Activated CD8-positive, alpha-beta memory T cell treated with anti-CD3 and anti-CD28 coated beads, Interleukin-2, amount 50 U/mL, for 24 hours (primary cell): ENCODE measurements around the gene PPFIA4.

ENCODE experiments used
- DNase-seq: peaks from one replicate; pipeline ENCODE4 v3.0.0-alpha.2; 2020; ENCODE audit errors: extremely low read depth

Gene PPFIA4

DNA sequence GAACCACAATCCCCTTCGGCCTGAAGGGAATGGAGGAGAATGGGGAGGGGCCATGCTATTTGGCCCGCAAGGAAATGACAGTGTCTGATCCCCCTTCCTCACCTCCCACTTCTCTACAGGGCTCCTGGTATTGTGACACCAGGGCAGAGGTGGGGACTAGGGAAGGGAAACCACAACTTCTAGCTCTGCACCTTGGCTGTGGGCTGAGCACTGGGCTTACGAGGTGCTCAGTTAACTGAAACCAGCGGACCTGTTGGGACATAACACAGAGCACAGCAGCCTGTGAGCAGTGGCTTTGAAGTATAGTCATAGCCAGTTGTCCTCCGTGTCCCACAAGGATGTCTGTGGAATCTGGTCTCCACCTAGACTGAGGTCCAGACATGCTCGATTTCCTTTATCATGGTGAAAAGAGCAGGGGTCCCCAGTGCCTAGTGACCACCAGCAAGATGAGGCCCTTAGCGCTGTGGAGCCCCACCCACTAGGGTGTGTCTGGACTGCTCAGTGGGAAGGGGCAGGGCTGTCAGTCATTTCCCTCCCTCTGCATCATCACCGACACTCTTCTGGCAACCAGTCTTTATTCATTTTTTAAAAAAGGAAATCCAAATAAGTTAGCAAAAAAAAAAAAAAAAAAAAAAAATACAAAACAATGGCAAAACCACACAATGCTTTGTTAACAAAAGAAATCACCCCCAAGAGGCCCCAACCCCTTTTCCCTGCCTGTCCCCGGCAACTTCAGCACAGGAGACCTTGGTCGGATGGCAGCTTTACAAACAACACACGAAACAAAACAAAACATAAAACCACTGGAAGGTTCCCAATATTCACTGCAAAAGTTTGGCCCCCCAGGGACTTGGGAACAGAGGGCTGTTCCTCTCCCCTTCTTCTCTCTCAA is 56.5 kb downstream of the PPFIA4 start:
- DNase-seq, result no peak

DNA sequence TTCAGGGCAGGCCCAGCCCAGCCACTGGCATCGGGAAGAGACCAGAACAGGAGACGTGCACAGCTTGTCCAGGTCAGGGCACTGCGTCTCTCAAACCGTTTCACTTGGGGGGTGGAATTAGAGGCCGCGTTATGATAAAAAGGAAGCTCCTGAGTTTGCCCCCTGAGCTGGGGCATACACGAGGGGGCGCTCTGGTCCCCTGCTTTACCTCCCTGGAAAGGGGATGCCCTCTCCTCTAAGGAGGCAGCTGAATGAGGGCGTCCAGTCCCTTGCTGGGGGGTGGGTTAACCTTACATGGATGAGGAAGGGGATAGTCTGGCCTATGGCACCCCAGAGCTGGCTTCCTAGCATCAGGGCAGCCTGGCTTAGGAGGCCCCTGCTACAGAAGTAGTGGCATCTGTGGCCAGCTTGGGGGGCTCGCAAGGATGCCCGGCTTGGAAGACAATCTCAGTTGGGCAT is 57.2 kb downstream of the PPFIA4 start:
- no peak for DNase-seq

DNA sequence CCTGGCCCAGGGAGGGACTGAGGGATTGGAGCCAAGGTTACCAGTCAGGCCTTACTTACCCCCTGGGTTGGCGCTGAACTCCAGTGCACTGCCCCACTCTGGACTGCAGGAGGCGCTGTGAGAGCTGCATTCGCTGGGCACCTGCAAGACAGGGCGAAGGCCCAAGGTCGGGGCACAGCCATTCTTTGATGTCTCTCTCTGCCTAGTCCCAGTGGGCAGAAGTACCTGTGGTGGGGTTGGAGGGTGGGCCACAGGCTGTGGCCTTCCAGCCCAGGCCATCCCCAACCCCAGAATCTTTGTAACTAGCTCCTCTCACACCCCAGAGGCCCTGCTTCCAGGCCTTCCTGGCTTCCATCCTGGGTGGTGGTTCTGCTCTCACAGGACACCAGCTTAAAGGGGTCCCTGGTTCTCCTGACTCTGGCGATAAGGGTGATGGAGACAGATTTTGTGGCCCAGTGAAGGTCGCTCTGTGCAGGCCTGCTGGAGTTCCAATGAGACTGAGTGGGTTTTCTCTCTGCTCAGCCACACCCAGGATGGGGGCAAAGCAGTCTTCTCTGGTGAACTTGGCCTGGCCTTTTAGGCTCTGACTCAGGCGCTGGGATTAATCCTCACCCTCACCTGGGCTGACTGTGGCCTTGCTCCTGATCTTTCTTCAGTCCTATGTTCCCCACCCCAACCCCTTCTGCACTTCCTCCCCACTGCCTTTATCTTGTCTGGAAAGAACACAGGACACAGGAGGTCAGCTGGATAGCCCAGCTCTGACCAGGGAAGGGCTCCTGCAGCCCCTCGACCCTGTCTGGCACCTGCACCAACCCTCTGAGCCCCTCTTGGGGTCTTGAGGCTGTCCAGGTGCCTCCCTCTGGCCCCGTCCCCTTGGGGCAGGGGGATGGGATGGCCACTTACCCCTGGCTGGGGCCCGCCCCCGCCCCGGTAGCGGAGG is 58.6 kb downstream of the PPFIA4 start:
- no peak for DNase-seq

DNA sequence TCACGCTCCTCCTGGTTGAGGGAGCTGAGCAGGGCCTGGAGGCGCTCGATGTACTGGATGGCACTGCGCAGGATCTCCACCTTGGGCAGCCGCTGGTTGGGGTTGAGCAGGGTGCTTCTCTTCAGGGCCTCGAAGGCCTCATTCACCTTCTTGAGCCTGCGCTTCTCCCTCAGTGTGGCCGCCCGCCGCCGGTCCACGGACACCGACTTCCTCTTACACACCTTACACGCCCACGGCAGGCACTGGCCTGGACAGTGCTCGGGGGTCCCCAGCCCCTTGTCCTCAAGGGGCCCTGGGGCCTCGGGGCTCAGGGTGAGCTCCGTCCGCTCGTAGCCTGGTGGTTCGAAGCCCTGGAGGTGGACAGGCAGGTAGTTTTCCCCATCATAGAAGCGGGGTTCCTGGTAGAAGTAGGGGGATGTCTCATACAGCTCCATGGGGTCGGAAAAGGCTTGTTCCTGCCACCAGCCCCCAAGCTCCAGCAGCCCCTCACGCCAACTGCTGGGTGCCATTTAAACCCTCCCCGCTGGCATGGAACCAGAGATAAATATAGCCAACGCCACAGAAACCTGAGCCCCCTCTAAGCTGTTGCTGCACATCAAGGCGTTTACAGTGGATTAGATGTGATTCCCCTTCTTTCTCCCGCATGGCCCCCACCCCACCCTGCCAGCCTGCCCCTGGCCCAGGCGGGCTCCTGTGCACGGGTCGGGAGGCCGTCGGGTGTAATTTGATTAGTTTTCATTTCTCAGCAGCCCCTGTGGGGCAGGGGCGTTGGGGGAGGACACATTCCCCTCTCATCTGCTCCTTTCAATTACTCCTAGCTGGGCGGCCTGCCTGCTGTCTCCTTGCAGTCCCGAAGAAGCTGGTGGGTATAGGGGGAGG is 59.5 kb downstream of the PPFIA4 start, which contains the start of gene MYOG:
MYOG (minus strand) TSS at position 485 of the 879 bp plus-strand sequence; CDS start at position 434, 51 bp downstream.
- no peak for DNase-seq

DNA sequence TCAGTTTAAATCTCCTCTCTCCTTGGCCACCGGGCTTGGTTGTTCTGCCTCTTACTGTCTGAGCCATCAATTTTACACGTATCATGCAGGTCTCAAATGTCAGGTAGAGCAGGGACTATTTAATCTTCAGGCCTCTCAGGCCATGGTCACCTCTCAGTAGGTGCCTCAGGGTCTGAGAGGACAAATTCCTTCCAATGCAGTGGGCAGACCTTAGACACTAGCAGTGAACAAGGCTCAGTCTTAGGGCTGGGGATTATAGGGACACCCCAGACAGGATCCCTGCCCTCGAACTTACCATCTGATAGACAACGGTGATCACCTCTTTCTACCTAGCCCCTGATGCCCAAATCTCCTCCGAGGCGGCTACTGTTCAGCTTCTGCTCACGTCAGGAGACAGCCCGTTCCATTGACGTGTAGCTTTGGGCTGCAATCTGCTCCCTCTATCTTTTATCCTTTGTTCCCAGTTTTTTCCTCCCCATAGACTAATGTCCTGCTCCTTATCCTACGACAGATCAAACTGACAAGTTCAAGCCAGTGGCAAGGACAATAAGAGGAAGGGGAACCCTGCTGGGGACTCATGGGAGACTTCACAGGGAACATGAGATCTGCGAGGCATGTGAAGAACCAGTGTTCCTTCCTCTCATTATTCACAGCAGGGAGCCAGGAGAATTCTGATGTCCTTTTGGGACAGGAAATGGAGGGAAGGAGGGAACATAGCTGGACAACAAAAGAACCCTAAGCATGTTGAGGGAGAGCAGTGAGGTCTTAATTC is 60.9 kb downstream of the PPFIA4 start:
- no peak for DNase-seq

DNA sequence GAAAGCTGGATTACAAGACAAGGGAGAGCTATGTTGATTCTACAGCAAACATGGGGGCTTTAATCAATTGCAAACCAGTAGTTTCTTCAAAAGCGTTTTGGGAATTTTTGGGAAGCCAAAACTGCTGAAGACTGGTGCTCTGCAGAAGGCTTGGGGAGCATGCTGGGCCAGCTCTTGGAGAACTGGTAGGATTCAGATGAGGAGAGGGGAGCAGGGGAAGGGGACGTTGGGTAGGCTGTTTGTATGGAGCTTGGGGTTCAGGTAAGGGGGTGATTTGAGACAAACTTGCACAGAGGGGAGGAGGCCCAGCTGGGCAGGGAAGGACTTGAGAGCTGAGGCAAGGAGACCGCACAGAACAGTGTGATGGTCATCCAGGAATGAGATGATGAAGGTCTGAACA is 62.1 kb downstream of the PPFIA4 start:
- DNase-seq, result no peak

DNA sequence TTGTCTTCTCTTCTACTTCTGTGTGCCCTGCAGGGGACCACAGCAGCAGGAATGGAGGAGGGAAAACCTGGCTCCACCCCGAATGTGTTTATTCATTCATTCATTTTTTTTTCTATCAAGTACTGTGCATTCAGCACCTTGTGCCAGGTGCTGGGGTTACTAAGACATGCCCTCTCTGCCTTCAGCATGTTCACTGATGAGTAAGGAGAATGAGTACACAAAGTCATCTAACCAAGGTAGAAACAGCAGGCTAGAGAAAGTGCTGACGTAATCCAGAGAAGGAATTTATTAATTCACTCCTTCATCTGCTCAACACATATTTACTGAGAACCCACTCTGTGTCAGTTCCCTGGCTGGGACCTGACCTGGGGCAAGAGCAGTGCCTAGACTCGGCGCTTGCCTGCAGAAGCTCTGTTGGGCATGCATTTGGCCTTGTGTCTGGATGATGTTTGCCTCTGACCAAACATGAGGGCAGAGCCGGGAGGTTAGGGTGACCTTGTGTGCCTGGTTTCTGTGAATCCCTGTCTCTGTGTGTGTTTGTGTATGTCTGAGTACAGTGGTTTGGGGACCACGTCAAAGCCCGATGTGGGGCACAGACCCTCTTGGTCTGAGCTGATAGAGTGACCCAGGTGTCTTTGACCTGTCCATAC is 62.8 kb downstream of the PPFIA4 start:
- no peak for DNase-seq

DNA sequence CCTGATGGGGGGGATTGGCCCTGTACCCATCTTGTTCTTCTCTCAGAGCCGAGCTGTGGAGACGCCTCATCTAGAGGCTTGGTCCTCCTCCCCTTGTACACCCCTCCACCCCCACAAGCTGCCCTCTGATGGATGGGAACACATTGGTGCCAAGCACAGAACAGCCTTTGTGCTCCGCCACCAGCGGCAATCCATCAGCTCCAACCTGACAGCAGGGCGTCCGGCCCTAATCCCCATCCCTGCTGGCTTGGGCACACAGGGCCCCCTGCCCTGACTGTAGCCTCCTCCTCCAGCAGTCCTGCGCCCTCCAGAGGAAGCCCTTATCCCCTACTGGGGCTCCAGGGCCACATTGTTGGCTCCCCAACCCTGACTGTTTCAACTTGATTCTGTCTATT is 63.4 kb downstream of the PPFIA4 start:
- no peak for DNase-seq

DNA sequence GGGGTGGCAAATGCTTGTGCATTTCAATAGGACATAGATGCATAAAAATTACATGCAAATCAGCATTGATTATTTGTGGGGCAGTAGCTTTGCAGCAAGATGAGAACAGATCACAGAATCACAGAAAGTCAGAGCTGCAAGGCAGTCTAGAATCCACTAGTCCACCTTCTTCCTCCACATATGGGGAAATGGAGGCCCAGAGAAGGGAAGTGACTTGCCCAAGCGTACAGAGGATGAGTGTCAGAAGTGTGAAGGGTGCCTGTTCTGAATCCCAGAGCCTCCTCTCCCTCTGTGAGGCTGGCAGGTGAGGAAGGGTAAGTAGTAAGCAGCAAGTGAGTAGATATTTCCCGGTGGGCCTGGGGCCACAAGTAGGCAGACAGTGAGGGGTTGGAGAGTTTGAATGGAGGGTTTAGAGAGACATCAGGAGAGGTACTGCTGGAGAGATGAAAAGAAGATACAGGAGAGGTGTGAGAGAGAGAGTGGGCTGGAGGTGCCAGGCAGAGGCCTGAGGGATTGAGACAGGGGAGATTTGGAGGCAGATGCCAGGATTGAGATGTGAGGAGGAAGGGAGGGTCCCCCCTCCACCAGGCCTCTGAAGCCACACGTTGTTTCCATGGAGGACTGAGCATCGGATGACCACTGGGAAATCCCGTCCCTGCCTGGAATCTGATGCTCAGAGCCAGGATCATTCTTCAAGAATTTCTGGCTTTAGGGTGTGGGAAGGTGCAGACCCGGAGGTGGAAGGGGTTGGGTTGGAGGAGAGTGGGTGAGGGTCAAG is 64.3 kb downstream of the PPFIA4 start:
- no peak for DNase-seq

DNA sequence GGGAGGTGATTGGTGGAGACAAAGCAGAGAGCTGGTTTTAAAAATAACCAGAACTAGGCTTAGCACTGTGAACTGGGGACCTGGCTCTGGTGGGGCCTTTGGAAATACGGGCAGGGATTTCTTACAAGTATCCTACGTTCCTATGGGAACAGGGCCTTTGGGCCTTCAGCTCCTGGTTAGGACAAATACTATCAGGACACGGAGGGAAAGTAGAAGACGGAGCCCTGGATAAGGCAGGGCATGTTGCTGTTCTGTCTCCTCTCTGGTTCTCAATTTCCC is 64.8 kb downstream of the PPFIA4 start:
- no peak for DNase-seq

DNA sequence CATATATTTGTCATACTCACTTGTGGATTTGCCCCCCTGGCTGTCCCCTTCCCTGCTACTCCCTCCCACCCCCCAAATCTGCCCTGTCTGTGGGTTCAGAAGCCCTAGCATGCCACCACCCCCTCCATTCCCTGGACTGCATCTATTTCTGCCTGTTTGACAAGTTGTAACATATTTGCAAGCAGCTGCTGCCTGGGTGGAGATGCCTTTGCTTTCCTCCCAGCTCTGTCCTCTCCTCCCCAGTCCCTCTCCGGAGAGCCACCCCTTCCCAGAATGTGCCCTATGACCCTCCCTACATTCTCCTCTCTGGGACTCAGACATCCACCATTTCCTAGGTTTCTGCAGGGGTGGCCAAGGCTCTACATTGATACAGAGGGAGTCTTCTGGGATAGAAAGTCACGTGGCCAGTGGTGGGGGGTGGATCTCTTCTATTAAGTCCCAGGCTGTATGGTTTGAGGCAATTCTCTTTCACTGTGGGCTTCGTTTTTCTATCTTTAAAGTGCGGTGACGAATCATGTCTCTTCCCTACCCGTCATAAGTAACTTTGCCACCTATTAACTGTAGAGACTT is 65.6 kb downstream of the PPFIA4 start:
- no peak for DNase-seq

DNA sequence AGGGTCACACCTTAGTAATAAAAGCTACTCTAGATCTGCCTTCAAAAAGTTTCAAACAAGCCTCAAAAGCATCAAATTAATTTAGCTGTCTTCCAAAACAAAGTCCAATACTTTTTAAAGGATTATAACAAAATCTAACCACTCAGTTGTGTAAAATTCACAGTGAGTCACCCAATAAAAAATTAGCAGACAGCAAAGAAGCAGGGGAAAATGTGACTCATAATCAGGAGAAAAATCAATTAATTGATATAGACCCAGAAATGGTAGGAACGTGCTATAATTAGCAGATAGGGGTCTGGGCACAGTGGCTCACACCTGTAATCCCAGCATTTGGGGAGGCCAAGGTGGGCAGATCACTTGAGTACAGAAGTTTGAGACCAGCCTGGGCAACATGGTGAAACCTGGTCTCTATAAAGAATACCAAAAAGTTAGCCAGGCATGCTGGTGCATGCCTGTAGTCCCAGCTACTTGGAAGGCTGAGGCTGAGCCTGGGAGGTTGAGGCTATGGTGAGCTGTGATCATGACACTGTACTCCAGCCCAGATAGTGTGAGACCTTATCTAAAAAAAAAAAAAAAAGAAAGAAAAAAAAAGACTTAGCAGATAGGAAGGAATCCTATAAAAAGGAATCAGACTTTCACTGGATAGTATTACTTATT is 67.6 kb downstream of the PPFIA4 start:
- DNase-seq, result no peak

DNA sequence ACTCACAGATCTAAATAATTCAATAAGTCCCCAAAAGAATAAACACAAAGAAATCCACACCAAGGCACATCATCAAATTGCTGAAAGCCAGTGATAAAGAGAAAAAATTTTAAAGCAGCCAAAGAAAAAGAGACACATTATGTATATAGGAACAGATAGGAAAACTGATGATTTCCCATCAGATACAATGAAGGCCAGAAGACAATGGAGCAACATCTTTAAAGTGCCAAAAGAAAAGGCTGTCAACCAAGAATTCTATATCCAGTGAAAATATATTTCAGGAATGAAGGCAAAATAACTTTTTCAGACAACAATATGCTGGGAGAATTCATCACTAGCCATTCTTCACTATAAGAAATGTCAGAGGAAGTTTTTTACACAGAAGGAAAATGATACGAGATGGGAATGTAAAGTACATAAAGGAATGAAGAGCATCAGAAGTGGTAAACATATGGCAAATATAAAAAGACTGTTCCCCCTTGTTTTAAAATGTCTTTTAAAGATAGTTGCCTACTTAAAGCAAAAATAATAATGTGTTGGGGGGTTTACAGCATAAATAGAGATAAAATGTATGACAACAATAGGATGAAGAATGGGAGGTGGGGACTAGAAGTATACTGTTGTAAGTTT is 68.9 kb downstream of the PPFIA4 start:
- DNase-seq, result no peak

DNA sequence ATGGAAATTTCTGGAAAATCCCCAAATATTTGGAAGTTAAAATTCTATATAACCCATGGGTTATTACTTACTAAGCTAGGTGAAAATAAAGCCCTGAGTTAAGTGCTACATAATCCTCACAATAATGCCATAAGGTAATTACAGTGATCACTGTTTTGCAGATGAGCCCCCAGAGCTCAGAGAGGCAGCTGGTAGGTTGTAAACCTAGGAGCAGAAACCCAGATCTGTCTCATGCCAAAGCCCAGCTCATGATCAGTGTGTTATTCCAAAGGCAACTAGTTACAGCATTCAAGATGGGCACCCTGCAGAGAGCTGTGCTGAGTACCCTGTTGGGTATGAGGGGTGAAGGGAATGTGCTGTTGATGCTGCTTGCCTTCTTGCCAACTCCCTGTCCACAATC is 70.3 kb downstream of the PPFIA4 start:
- no peak for DNase-seq

DNA sequence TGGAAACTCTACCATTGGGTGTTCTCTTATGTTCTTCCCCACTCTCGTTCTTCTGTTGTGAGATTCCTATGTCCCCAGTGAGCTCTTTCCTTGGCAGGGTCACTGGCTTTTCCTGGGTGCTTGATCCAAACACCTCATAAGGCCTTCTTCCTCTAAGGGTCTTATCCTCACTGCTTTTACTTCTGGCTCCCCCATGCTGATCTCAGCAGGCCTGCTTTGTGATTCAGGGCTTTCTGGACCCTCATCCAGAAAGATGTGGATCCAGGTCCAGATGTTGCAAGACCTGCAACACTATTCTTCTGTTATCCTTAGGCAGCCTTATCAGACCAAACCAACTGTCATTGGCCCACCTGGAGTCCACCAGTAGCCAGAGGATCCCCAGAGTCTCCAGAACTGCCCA is 70.7 kb downstream of the PPFIA4 start:
- DNase-seq, result no peak

DNA sequence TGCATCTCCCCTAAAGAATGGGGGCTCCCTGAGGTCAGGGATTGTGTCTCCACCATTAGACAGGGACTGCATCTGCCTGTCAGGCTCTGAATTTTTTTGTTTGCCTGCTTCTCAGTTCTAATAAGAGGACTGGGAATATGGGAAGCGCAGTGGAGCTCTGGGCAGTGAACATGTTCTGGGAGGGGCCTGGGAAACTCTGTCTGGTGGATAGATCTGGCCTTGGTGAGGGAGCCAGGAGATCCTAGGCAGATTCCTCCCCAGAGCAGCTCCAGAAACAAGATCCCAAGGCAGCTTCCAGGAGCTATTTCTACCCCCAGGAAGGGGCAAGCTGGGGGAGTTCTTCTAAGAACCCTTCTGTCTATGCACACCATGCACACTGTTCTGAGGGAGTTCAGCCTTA is 72.2 kb downstream of the PPFIA4 start:
- no peak for DNase-seq

DNA sequence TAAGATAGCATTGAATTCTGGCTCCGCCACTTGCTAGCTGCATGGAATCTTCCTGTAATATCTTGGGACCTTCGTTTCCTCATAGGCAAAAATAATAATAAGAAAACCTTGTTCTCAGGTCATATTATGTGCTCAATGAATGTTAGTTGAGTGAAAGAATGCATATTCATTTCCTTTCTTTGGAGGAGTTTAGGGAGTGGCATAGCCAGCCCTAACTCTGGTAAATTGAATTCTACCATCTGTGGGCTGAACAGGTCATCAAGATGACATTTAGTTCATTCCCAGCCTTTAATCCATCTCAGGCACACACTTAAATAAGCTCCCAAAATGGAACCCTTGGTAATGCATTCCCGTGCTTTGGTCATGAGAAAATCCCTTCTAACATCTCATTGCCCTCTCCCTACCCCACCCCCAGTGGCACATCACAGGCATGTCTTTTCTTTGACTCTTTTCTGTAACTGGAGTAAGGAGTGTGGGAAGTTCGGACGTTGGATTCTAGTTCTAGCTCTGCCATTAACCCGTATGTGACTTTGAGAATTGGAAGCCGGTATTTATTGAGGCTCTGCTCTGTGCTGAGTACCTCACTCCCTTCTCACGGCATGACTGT is 72.7 kb downstream of the PPFIA4 start:
- no peak for DNase-seq
